Stimulated activated CD4-positive, alpha-beta T cell treated with anti-CD3 and anti-CD28 coated beads, Interleukin-1b, Interleukin-23, amount 100 ng/mL, for 24 hours (primary cell): Measurements from ENCODE around the gene SLC20A1.
"Not testable (repeated sequence)": the region's sequence is repeated elsewhere in the genome, so short reads cannot be mapped to it uniquely, and the experiment has no call there.

Experiments
- DNase-seq, 4 experiments: peaks; one replicate each; pipeline ENCODE4 v3.0.0-alpha.2; 2020; ENCODE audit warnings: low read depth in 4 of 4, low spot score in 1 of 4

Gene SLC20A1

GRCh38 chr2:112645310-112646101 is at the start of gene SLC20A1:
Gene SLC20A1, plus strand, starts transcription at chr2:112645939. Its CDS starts 890 bp downstream, at chr2:112646829.
- DNase-seq = peak; percentile 96 to 99 (median 98)

- DNase-seq = no peak
Observed at GRCh38 chr2:112597537-112598322, 48.0 kb upstream of the SLC20A1 start.

GRCh38 chr2:112600634-112601033 is 45.1 kb upstream of the SLC20A1 start:
- DNase-seq = no peak

- DNase-seq = no peak
Observed at GRCh38 chr2:112601754-112602153, 44.0 kb upstream of the SLC20A1 start.

- no peak for DNase-seq
Observed at GRCh38 chr2:112602917-112603316, 42.8 kb upstream of the SLC20A1 start.

GRCh38 chr2:112603731-112604130 is 42.0 kb upstream of the SLC20A1 start:
- DNase-seq = no peak

- DNase-seq = no peak
Observed at GRCh38 chr2:112604952-112605351, 40.8 kb upstream of the SLC20A1 start.

GRCh38 chr2:112605926-112606325 is 39.8 kb upstream of the SLC20A1 start:
- DNase-seq = no peak

GRCh38 chr2:112606547-112606946 is 39.2 kb upstream of the SLC20A1 start:
- DNase-seq = no peak

- no peak for DNase-seq
Observed at GRCh38 chr2:112607680-112608438, 37.9 kb upstream of the SLC20A1 start.

GRCh38 chr2:112609320-112609719 is 36.4 kb upstream of the SLC20A1 start:
- not testable (repeated sequence) for DNase-seq

GRCh38 chr2:112612283-112612682 is 33.5 kb upstream of the SLC20A1 start:
- DNase-seq = not testable (repeated sequence)

GRCh38 chr2:112614201-112614840 is 31.4 kb upstream of the SLC20A1 start:
- no peak for DNase-seq

GRCh38 chr2:112615051-112615450 is 30.7 kb upstream of the SLC20A1 start:
- DNase-seq = no peak

GRCh38 chr2:112615798-112616197 is 29.9 kb upstream of the SLC20A1 start:
- DNase-seq = not testable (repeated sequence)

- DNase-seq = no peak
Observed at GRCh38 chr2:112618383-112618782, 27.4 kb upstream of the SLC20A1 start.

- DNase-seq = no peak
Observed at GRCh38 chr2:112621790-112622527, 23.8 kb upstream of the SLC20A1 start.

- DNase-seq = no peak
Observed at GRCh38 chr2:112622528-112622849, 23.2 kb upstream of the SLC20A1 start.

GRCh38 chr2:112623913-112624777 is 21.6 kb upstream of the SLC20A1 start:
- DNase-seq = peak; percentile 29 to 66 (median 46)
